Measurements from ENCODE around the gene DBH.

DNA sequence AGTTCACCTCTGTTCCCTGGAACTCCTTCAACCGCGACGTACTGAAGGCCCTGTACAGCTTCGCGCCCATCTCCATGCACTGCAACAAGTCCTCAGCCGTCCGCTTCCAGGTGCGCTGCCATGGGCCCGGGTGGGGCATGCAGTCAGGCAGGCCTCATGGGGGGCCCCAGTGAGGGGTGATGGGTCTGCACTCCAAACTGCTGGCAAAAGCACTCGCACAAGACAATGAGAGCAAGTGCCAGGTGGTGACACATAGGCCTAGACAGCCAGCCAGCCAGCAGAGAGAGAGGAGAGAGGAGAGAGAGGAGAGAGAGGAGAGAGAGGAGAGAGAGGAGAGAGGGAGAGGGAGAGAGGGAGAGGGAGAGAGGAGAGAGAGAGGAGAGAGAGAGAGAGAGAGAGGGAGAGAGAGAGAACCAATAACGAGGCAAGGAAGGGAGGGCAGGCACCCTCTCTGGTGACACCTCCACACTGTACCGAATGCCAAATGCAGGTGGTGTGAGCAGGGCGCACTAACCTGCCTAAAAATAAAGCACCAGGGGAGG lies 21.0 kb downstream of the DBH start:
- TF ChIP-seq, protein P1, sequence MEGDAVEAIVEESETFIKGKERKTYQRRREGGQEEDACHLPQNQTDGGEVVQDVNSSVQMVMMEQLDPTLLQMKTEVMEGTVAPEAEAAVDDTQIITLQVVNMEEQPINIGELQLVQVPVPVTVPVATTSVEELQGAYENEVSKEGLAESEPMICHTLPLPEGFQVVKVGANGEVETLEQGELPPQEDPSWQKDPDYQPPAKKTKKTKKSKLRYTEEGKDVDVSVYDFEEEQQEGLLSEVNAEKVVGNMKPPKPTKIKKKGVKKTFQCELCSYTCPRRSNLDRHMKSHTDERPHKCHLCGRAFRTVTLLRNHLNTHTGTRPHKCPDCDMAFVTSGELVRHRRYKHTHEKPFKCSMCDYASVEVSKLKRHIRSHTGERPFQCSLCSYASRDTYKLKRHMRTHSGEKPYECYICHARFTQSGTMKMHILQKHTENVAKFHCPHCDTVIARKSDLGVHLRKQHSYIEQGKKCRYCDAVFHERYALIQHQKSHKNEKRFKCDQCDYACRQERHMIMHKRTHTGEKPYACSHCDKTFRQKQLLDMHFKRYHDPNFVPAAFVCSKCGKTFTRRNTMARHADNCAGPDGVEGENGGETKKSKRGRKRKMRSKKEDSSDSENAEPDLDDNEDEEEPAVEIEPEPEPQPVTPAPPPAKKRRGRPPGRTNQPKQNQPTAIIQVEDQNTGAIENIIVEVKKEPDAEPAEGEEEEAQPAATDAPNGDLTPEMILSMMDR (IDR thresholded peaks at IDR 0.05) = no peak
- TF ChIP-seq EZH2 (IDR thresholded peaks at IDR 0.05; ENCODE audit: borderline replicate concordance, insufficient read depth, low read depth, low read length, poor library complexity, severe bottlenecking) = no peak
